ENCODE measurements around the gene HAL. TPM values are rescaled to one million over a fixed set of nuclear protein-coding genes. Genes with fewer than 3 reads are reported as not detected.

Gene HAL
- total RNA-seq, 1 donor from 2014 or later: 0.74 TPM

DNA sequence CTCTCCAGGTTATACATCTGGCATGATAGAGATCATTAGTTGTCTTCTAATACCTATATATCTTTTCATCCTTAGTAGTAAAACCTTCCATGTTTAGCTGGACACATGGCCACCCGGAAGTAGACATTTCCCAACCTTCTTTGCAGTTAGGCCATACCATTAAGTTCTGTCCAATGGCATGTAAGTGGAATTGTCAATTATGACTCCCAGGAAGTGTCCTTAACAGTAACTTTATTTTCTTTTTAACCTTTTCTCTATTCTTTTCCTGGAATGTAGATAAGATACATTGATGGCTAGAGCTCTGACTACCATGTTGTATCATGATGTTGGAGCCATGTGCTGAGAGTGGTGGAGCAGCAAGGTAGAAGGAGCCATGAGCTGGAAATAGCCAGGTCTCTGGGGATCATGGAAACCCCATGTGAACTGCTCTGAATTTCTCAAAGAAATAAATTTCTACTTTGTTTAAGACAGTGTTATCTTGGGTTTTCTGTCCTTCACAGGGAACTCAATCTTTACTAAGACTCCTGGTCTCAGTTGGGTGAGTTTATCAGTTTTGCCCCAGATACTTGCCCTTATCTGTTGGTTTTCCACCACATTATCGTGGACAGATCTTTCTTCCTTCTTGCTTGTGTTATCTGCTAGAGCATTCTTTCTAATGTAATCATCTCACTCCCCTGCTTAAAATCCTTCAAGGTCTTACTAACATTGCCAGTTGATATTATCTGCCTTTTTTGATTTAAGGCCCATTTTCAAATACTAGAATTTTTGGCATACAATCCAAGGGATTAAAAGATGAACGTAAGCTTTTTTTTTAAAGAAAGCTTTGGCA lies 44.4 kb upstream of the HAL start:
- Histone ChIP-seq H3K4me3 (no peak overlapping the region), H3K9me3 (no peaks in the 10 kb centered on the region), H3K4me1 (no peaks in the 10 kb centered on the region), H3K36me3 (no peaks in the 10 kb centered on the region), H3K27ac (no peak overlapping the region), H3K27me3 (no peaks in the 10 kb centered on the region)
- TF ChIP-seq POLR2A (IDR thresholded peaks at IDR 0.05): no peak
- TF ChIP-seq POLR2AphosphoS5 (IDR thresholded peaks at IDR 0.05; ENCODE audit: insufficient read depth in 1 of 2, low read depth in 1 of 2): no peak
- TF ChIP-seq, protein P1, sequence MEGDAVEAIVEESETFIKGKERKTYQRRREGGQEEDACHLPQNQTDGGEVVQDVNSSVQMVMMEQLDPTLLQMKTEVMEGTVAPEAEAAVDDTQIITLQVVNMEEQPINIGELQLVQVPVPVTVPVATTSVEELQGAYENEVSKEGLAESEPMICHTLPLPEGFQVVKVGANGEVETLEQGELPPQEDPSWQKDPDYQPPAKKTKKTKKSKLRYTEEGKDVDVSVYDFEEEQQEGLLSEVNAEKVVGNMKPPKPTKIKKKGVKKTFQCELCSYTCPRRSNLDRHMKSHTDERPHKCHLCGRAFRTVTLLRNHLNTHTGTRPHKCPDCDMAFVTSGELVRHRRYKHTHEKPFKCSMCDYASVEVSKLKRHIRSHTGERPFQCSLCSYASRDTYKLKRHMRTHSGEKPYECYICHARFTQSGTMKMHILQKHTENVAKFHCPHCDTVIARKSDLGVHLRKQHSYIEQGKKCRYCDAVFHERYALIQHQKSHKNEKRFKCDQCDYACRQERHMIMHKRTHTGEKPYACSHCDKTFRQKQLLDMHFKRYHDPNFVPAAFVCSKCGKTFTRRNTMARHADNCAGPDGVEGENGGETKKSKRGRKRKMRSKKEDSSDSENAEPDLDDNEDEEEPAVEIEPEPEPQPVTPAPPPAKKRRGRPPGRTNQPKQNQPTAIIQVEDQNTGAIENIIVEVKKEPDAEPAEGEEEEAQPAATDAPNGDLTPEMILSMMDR (IDR thresholded peaks at IDR 0.05): no peak
- intact Hi-C loops (cut with DNase I): no loop called here
- DNase-seq (ENCODE audit: extremely low spot score in 2 of 2): no peak

DNA sequence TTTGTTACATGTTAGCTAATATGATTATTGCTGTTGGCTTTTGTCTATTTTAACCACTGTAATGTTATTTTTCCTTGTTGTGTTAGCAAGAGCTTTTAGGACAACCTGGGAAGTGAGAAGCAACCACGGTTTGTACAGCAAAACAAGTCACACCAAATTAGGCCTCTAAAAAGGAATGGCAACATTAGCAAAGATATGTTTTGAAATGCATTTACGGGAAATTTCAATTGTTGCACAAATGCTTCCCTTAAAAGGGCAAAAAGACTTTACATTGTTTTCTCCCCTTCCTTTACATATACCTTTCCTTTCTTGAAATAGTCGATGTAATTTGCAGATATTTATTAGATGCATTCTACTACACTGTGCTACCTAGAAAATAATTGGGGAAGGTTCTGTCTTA lies 43.4 kb upstream of the HAL start:
- Histone ChIP-seq H3K4me1 (peaks cover 3% of the 10 kb centered on the region), H3K4me3 (no peak overlapping the region), H3K36me3 (no peaks in the 10 kb centered on the region), H3K9me3 (no peaks in the 10 kb centered on the region), H3K27me3 (no peaks in the 10 kb centered on the region), H3K27ac (no peak overlapping the region)
- DNase-seq (ENCODE audit: extremely low spot score in 2 of 2): no peak
- intact Hi-C loops (cut with DNase I): no loop called here
- TF ChIP-seq, protein P1 (IDR thresholded peaks at IDR 0.05): no peak
- TF ChIP-seq POLR2A (IDR thresholded peaks at IDR 0.05): no peak
- TF ChIP-seq POLR2AphosphoS5 (IDR thresholded peaks at IDR 0.05; ENCODE audit: insufficient read depth in 1 of 2, low read depth in 1 of 2): no peak

DNA sequence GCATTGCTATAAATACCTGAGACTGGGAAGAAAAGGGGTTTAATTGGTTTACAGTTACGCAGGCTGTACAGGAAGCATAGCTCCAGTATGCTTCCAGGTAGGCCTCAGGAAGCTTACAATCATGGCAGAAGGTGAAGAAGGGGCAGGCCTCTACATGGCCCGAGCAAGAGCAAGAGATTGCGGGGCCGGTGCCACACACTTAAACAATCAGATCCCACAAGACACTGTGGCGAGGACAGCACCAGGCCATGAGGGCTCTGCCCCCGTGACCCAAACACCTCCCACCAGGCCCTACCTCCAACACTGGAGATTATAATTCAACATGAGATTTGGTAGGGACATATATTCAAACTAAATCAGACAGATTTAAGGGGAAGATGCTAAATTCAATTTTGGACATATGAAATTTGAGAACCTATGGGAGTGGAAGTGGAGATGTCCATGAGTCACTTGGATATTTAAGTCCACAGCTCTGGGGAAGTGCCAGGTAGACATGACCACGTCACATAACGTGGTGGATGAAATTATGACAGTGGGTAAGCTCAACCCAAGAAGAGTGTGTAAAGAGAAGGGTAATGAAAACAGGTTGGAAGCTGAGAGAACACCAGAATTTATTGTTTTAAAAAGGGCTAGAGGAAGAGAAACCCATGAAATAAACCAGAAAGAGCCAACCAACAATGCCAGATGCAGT lies 40.8 kb upstream of the HAL start:
- no peak overlapping the region for H3K27ac ChIP-seq
- no peaks in the 10 kb centered on the region for H3K36me3 ChIP-seq
- no peak overlapping the region for H3K4me3 ChIP-seq
- TF ChIP-seq POLR2A (IDR thresholded peaks at IDR 0.05) (no peak), POLR2AphosphoS5 (IDR thresholded peaks at IDR 0.05; ENCODE audit: insufficient read depth in 1 of 2, low read depth in 1 of 2) (no peak)
- TF ChIP-seq, protein P1 (IDR thresholded peaks at IDR 0.05): no peak
- intact Hi-C loops (cut with DNase I): no loop called here
- H3K27me3 ChIP-seq: no peaks in the 10 kb centered on the region
- DNase-seq (ENCODE audit: extremely low spot score in 2 of 2): no peak
- peaks cover 26% of the 10 kb centered on the region for H3K4me1 ChIP-seq
- H3K9me3 ChIP-seq: no peaks in the 10 kb centered on the region

DNA sequence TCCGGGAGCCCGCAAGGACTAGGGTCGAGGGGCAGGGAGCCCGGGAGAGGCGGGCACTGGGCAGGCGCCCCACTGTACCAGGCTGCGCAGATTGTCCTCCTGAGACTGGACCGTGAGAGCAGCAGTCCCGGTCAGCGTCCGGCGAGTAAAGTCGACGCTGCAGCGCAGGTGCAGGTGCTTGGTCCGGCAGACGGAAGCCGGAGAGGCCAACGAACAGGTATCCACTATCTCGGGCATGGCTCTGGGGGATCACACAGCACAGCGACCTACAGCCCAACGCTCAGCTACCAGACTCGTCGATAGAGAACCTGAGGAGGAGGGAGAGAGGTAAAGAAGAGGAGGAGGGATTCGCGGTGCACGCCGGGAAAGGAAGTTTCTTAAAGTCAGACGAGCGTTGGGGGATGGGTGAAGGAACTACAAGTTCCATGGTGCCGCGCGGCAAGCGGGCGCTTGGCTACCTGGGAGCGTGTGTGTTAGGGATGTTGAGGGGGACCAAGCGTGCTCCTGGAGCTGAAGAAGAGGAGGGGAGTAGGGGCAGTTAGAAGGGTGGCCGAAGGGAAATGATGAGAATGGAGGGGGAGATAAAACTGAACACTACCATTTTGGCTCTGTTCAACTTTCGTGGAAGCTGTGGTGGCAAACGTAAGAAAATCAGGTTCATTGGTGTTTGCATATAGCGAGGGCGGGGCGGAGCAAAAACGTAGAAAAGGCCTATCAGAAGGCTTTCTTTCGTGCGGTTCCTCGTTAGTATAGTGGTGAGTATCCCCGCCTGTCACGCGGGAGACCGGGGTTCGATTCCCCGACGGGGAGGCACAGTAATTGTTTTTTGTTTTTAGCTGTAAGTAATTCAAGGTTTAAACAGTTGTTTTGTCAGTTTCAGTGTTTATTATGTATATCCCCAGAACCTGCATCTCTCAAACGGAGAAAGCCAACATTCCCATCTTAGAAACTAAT lies 39.4 kb upstream of the HAL start, which contains the start of gene LTA4H:
LTA4H (minus strand) TSS at position 305 of the 954 bp plus-strand sequence; CDS start at position 237, 68 bp downstream.
- H3K27me3 ChIP-seq: no peaks in the 10 kb centered on the region
- DNase-seq (ENCODE audit: extremely low spot score in 2 of 2): peak; percentile 98 to 99
- no peaks in the 10 kb centered on the region for H3K9me3 ChIP-seq
- peak within 1 kb of the TSS; percentile 79 for H3K27ac ChIP-seq
- H3K4me1 ChIP-seq: peaks cover 26% of the 10 kb centered on the region
- H3K4me3 ChIP-seq: peak within 1 kb of the TSS; percentile 64 to 79
- TF ChIP-seq POLR2AphosphoS5 (IDR thresholded peaks at IDR 0.05; ENCODE audit: insufficient read depth in 1 of 2, low read depth in 1 of 2): peak; percentile 96 to 97
- TF ChIP-seq, protein P1 (IDR thresholded peaks at IDR 0.05): no peak
- TF ChIP-seq POLR2A (IDR thresholded peaks at IDR 0.05): peak in 1 of 2 donors; percentile 66
- no peaks in the 10 kb centered on the region for H3K36me3 ChIP-seq
- intact Hi-C loops (cut with DNase I): no loop called here

Measured in vagina (tissue), 2 donors.